NCI-H2081 (cell line): ENCODE results near the gene DUSP11.
"Not testable (repeated sequence)": the region's sequence is repeated elsewhere in the genome, so short reads cannot be mapped to it uniquely, and the experiment has no call there.

Experiments used
- DNase-seq, 2 experiments: peaks; one replicate each; lab custom pipeline; 2025; lab: John Stamatoyannopoulos, UW

The DUSP11 gene

DNA sequence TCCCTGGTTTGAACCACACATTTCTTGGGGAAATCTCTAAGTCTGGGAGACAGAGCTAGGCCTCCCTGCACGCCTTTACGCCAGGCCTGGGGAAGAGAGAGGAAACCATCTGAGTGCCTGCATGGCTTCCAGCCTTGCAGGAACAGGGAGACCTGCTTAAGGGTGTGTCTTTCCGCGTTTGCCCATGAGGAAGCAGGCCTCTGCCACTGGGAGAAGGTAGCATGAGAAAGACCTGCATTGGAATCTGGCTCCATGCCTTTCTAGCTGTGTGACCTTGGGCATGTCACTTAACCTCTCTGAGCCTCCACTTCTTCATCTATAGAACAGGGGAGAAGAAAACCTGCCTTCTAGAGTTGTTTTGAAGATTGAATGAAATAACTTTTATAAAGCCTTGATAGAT lies 62.2 kb downstream of the DUSP11 start:
- not testable (repeated sequence) for DNase-seq

DNA sequence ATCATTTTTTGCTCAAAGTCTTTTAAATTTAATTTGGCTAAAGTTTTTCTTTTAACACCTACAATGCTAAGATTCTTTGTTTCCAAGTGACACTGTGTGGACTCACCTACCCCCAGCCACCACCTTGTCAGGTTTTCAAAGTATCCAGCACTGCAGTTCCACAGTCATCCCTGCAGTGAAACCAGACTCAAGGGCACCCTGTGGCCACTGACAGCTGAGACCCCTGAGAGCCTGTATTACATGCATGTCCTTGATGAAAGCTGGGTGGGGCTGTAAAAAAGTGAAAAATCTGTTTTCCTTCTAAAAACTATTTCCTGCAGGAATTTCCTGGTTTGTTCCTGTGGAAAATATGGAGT lies 62.7 kb downstream of the DUSP11 start:
- no peak for DNase-seq

DNA sequence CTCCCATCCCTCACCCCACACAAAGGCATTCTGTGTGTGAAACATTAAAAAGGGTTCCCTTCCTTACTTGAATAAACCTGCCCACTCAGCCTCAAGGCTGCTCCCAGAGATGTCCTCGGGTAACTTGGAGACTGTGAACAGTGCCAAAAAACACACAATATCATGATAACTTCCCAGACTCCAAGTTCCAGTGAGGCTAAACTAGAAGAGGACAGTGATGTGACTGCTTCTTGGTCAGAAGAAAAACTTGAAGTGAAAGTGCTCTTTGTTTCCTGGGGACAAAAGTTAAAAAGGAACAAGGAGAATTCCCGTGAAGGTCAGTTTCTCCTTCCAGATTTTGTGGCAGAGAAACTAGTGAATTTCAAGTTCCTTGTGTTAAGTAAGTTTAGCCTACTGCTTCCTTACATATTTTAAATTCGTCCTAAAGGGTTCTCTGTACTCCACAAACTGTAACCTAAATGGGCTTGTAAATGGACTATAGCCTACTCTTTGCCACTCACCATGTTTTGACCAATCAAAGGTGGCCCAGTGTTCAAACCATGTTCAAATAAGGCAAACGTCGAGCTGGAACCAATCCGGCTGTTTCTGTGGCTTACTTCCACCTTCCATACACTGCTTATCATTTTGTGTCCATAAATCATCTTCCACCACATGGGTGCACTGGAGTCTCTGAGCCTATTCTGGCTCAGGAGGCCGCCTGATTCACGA lies 63.2 kb downstream of the DUSP11 start:
- no peak for DNase-seq

DNA sequence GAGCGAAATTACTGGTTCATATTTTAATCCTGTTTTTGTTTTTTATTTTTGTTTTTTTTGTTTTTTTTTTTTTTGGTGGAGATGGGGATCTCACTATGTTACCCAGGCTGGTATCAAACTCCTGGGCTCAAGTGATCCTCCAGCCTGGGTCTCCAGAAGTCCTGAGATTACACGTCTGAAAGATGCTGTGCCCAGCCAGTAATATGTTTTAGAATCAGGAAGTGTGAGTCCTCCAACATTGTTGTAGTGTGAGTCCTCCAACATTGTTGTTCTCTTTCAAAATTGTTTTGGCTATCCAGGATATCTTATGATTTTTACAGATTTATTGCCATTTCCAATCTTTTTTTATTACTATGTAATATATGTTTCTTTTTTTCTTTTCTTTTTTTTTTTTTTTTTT lies 65.8 kb downstream of the DUSP11 start:
- no peak for DNase-seq
